ENCODE results near the gene EVI5L.

- no peak for TF ChIP-seq CTCF (IDR thresholded peaks at IDR 0.05)
- no peak for TF ChIP-seq POLR2A (IDR thresholded peaks at IDR 0.05)
Measured at GRCh38 chr19:7831452-7831851, 1.4 kb downstream of the EVI5L start.
